GM18868 (cell line): ENCODE data around the gene MEAK7.
A peak's percentile ranks its signal among the peaks of the same experiment; 100 is the strongest.

Experiments
- ATAC-seq: cut with Tn5 transposase; IDR thresholded peaks from one replicate; pipeline ENCODE4 v1.9.1; 2021; ENCODE audit warnings: mild to moderate bottlenecking, moderate library complexity; ENCODE audit not compliant: unreplicated experiment

The MEAK7 gene

GRCh38 chr16:84504420-84505248 is at the start of gene MEAK7:
MEAK7 (minus strand) TSS chr16:84504659; CDS start chr16:84498086, 6,573 bp downstream.
- ATAC-seq = peak; percentile 93

- no peak for ATAC-seq
Observed at GRCh38 chr16:84553873-84554399, 49.5 kb upstream of the MEAK7 start.

- ATAC-seq = no peak
Observed at GRCh38 chr16:84552135-84552534, 47.7 kb upstream of the MEAK7 start.

GRCh38 chr16:84550096-84550495 is 45.6 kb upstream of the MEAK7 start:
- ATAC-seq = no peak

- ATAC-seq = no peak
Observed at GRCh38 chr16:84548971-84549844, 44.7 kb upstream of the MEAK7 start.

- no peak for ATAC-seq
Observed at GRCh38 chr16:84548508-84548907, 44.0 kb upstream of the MEAK7 start.

- no peak for ATAC-seq
Observed at GRCh38 chr16:84547546-84548061, 43.1 kb upstream of the MEAK7 start.

GRCh38 chr16:84546669-84547545 is 42.4 kb upstream of the MEAK7 start:
- no peak for ATAC-seq

GRCh38 chr16:84545114-84545737 is 40.8 kb upstream of the MEAK7 start:
- ATAC-seq = no peak

- ATAC-seq = no peak
Observed at GRCh38 chr16:84544031-84544773, 39.7 kb upstream of the MEAK7 start.

GRCh38 chr16:84543253-84543652 is 38.8 kb upstream of the MEAK7 start:
- no peak for ATAC-seq

- ATAC-seq = no peak
Observed at GRCh38 chr16:84541999-84542817, 37.7 kb upstream of the MEAK7 start.

GRCh38 chr16:84540194-84540593 is 35.7 kb upstream of the MEAK7 start:
- no peak for ATAC-seq

GRCh38 chr16:84538222-84538840 is 33.9 kb upstream of the MEAK7 start:
- ATAC-seq = no peak

- ATAC-seq = no peak
Observed at GRCh38 chr16:84537491-84538151, 33.2 kb upstream of the MEAK7 start.

- no peak for ATAC-seq
Observed at GRCh38 chr16:84535851-84536250, 31.4 kb upstream of the MEAK7 start.

GRCh38 chr16:84535408-84535807 is 30.9 kb upstream of the MEAK7 start:
- no peak for ATAC-seq
